D721Med (cell line): Measurements from ENCODE around the gene S1PR3.

Experiments used
- DNase-seq: peaks from one replicate; pipeline ENCODE4 v3.0.0; 2011; ENCODE audit warnings: low spot score; ENCODE audit not compliant: insufficient read length
- FAIRE-seq: peaks from 2 replicates; lab custom pipeline; 2011; peaks lifted over from hg19 to GRCh38; lab: Jason Lieb, UNC
- CTCF ChIP-seq: IDR thresholded peaks from 2 replicates; pipeline ENCODE4 v1.5.1; 2012; ENCODE audit warnings: mild to moderate bottlenecking, control low read depth; ENCODE audit not compliant: insufficient read depth; ENCODE audit errors: missing control alignments

Gene S1PR3

GRCh38 chr9:88985616-88986015, 5.7 kb upstream of the S1PR3 start:
- DNase-seq (no peak), FAIRE-seq (no peak)
- no peak for TF ChIP-seq CTCF

GRCh38 chr9:88986776-88987175, 4.5 kb upstream of the S1PR3 start:
- DNase-seq (no peak), FAIRE-seq (no peak)
- TF ChIP-seq CTCF, result no peak

- FAIRE-seq, result no peak
- no peak for TF ChIP-seq CTCF
- no peak for DNase-seq
Observed at GRCh38 chr9:88987661-88988060, 3.6 kb upstream of the S1PR3 start.

GRCh38 chr9:88988796-88989641, 2.2 kb upstream of the S1PR3 start:
- FAIRE-seq (no peak), DNase-seq (no peak)
- TF ChIP-seq CTCF, result no peak

- no peak for TF ChIP-seq CTCF
- no peak for DNase-seq
- FAIRE-seq, result no peak
Observed at GRCh38 chr9:88990041-88990728, 1.1 kb upstream of the S1PR3 start.

- no peak for TF ChIP-seq CTCF
- DNase-seq (no peak), FAIRE-seq (no peak)
Observed at GRCh38 chr9:88990729-88991065, 571 bp upstream of the S1PR3 start.

- no peak for DNase-seq
- no peak for TF ChIP-seq CTCF
- no peak for FAIRE-seq
Observed at GRCh38 chr9:88992556-88992955, 1.3 kb downstream of the S1PR3 start.
